Measurements from ENCODE around the gene MRPS18A.

The MRPS18A gene

GRCh38 chr6:43698584-43699349 lies 11.2 kb upstream of the MRPS18A start:
- no peak for DNase-seq (ENCODE audit: low spot score)

- DNase-seq (ENCODE audit: low spot score): no peak
These were observed 9.8 kb upstream of the MRPS18A start for GRCh38 chr6:43697421-43697820.

GRCh38 chr6:43695967-43696291 lies 8.3 kb upstream of the MRPS18A start:
- no peak for DNase-seq (ENCODE audit: low spot score)

GRCh38 chr6:43695215-43695966 lies 7.8 kb upstream of the MRPS18A start:
- no peak for DNase-seq (ENCODE audit: low spot score)

GRCh38 chr6:43689421-43689820 lies 1.8 kb upstream of the MRPS18A start:
- DNase-seq (ENCODE audit: low spot score): no peak

- DNase-seq (ENCODE audit: low spot score): no peak
These were observed 533 bp downstream of the MRPS18A start for GRCh38 chr6:43687079-43687436.

- DNase-seq (ENCODE audit: low spot score): peak; percentile 15
These were observed 3.7 kb downstream of the MRPS18A start for GRCh38 chr6:43683708-43684455.

GRCh38 chr6:43682724-43683429 lies 4.7 kb downstream of the MRPS18A start:
- no peak for DNase-seq (ENCODE audit: low spot score)

- DNase-seq (ENCODE audit: low spot score): no peak
These were observed 6.3 kb downstream of the MRPS18A start for GRCh38 chr6:43681303-43681702.

- no peak for DNase-seq (ENCODE audit: low spot score)
These were observed 7.0 kb downstream of the MRPS18A start for GRCh38 chr6:43680308-43681200.

GRCh38 chr6:43679057-43679456 lies 8.5 kb downstream of the MRPS18A start:
- no peak for DNase-seq (ENCODE audit: low spot score)

GRCh38 chr6:43678341-43678740 lies 9.2 kb downstream of the MRPS18A start:
- no peak for DNase-seq (ENCODE audit: low spot score)

GRCh38 chr6:43677759-43678158 lies 9.8 kb downstream of the MRPS18A start:
- no peak for DNase-seq (ENCODE audit: low spot score)

- DNase-seq (ENCODE audit: low spot score): no peak
These were observed 10.5 kb downstream of the MRPS18A start for GRCh38 chr6:43676962-43677606.

- no peak for DNase-seq (ENCODE audit: low spot score)
These were observed 12.7 kb downstream of the MRPS18A start for GRCh38 chr6:43674921-43675320.

- DNase-seq (ENCODE audit: low spot score): no peak
These were observed 13.3 kb downstream of the MRPS18A start for GRCh38 chr6:43674291-43674690.

GRCh38 chr6:43673444-43674084 lies 14.0 kb downstream of the MRPS18A start:
- DNase-seq (ENCODE audit: low spot score): no peak

GRCh38 chr6:43671801-43672690 lies 15.5 kb downstream of the MRPS18A start:
- no peak for DNase-seq (ENCODE audit: low spot score)
